ENCODE results near the gene SEZ6. TPM values are rescaled to one million over a fixed set of nuclear protein-coding genes. Genes with fewer than 3 reads are reported as not detected.
A peak's percentile ranks its signal among the peaks of the same experiment; 100 is the strongest.

SEZ6 gene
- total RNA-seq, 1 experiment from 2014 or later, result not detected

GRCh38 chr17:28985950-28986713 is 19.7 kb downstream of the SEZ6 start:
- in situ Hi-C loops (cut with HindIII; ENCODE audit: low sequenced_read_pairs), result no loop called here
- DNase-seq (ENCODE audit: low spot score), result no peak

GRCh38 chr17:28983286-28984230 is 22.3 kb downstream of the SEZ6 start:
- peak; percentile 98 for DNase-seq (ENCODE audit: low spot score)
- in situ Hi-C loops (cut with HindIII; ENCODE audit: low sequenced_read_pairs), result no loop called here

- no peak for DNase-seq (ENCODE audit: low spot score)
- in situ Hi-C loops (cut with HindIII; ENCODE audit: low sequenced_read_pairs), result no loop called here
These were observed 23.6 kb downstream of the SEZ6 start for GRCh38 chr17:28982131-28982793.

GRCh38 chr17:28978356-28978964 is 27.4 kb downstream of the SEZ6 start:
- in situ Hi-C loops (cut with HindIII; ENCODE audit: low sequenced_read_pairs), result no loop called here
- no peak for DNase-seq (ENCODE audit: low spot score)

GRCh38 chr17:28977659-28978355 is 28.0 kb downstream of the SEZ6 start:
- in situ Hi-C loops (cut with HindIII; ENCODE audit: low sequenced_read_pairs), result no loop called here
- DNase-seq (ENCODE audit: low spot score), result peak; percentile 88

GRCh38 chr17:28975646-28976045 is 30.2 kb downstream of the SEZ6 start:
- peak; percentile 89 for DNase-seq (ENCODE audit: low spot score)
- in situ Hi-C loops (cut with HindIII; ENCODE audit: low sequenced_read_pairs), result no loop called here

- in situ Hi-C loops (cut with HindIII; ENCODE audit: low sequenced_read_pairs), result no loop called here
- no peak for DNase-seq (ENCODE audit: low spot score)
These were observed 30.8 kb downstream of the SEZ6 start for GRCh38 chr17:28975031-28975430.

- in situ Hi-C loops (cut with HindIII; ENCODE audit: low sequenced_read_pairs), result no loop called here
- DNase-seq (ENCODE audit: low spot score), result peak; percentile 71
These were observed 31.4 kb downstream of the SEZ6 start for GRCh38 chr17:28974451-28974850.

- in situ Hi-C loops (cut with HindIII; ENCODE audit: low sequenced_read_pairs), result no loop called here
- no peak for DNase-seq (ENCODE audit: low spot score)
These were observed 32.4 kb downstream of the SEZ6 start for GRCh38 chr17:28973425-28973824.

- no peak for DNase-seq (ENCODE audit: low spot score)
- in situ Hi-C loops (cut with HindIII; ENCODE audit: low sequenced_read_pairs), result no loop called here
These were observed 33.4 kb downstream of the SEZ6 start for GRCh38 chr17:28972437-28972836.

- peak; percentile 84 for DNase-seq (ENCODE audit: low spot score)
- in situ Hi-C loops (cut with HindIII; ENCODE audit: low sequenced_read_pairs), result no loop called here
These were observed 35.0 kb downstream of the SEZ6 start for GRCh38 chr17:28970879-28971278.

- in situ Hi-C loops (cut with HindIII; ENCODE audit: low sequenced_read_pairs), result no loop called here
- no peak for DNase-seq (ENCODE audit: low spot score)
These were observed 36.0 kb downstream of the SEZ6 start for GRCh38 chr17:28969706-28970393.

GRCh38 chr17:28968914-28969295 is 36.9 kb downstream of the SEZ6 start:
- in situ Hi-C loops (cut with HindIII; ENCODE audit: low sequenced_read_pairs), result no loop called here
- DNase-seq (ENCODE audit: low spot score), result no peak

- in situ Hi-C loops (cut with HindIII; ENCODE audit: low sequenced_read_pairs), result no loop called here
- no peak for DNase-seq (ENCODE audit: low spot score)
These were observed 37.5 kb downstream of the SEZ6 start for GRCh38 chr17:28968231-28968913.

- peak; percentile 55 for DNase-seq (ENCODE audit: low spot score)
- in situ Hi-C loops (cut with HindIII; ENCODE audit: low sequenced_read_pairs), result no loop called here
These were observed 38.4 kb downstream of the SEZ6 start for GRCh38 chr17:28967221-28968135.

- in situ Hi-C loops (cut with HindIII; ENCODE audit: low sequenced_read_pairs), result no loop called here
- DNase-seq (ENCODE audit: low spot score), result no peak
These were observed 42.0 kb downstream of the SEZ6 start for GRCh38 chr17:28963841-28964240.

All from G401 (cell line).